ENCODE results near the gene TMEM150B.
A peak's percentile ranks its signal among the peaks of the same experiment; 100 is the strongest.

Gene TMEM150B

GRCh38 chr19:55301459-55302317 is 23.5 kb downstream of the TMEM150B start:
- DNase-seq: peak; percentile 84 to 92
- TF ChIP-seq POLR2A (IDR thresholded peaks at IDR 0.05; ENCODE audit: low read length): no peak
- TF ChIP-seq GATA1 (IDR thresholded peaks at IDR 0.05; ENCODE audit: low read depth, low read length): no peak

- TF ChIP-seq GATA1 (IDR thresholded peaks at IDR 0.05; ENCODE audit: low read depth, low read length) (no peak), POLR2A (IDR thresholded peaks at IDR 0.05; ENCODE audit: low read length) (no peak)
Observed at GRCh38 chr19:55300886-55301458, 24.2 kb downstream of the TMEM150B start.

DNA sequence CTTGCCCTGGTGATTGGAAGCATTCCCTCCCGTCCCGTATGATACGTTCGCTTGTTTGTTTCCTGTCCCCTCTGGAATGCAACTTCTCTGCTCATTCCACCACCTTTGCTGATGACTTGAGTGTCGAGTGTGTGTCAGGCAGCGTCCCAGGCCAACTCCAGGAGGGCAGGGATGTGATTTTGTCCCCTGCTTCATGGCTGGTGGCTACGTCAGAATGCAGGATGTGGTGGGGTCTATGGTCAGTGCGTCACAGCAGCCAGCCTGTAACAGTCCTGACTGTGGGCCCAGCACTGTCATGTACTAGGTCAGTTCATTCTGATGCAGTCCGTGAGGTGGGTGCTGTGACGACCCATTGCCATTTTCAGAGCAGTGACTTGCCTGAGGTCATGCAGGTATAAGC is 25.1 kb downstream of the TMEM150B start:
- TF ChIP-seq GATA1 (IDR thresholded peaks at IDR 0.05; ENCODE audit: low read depth, low read length): no peak
- no peak for TF ChIP-seq POLR2A (IDR thresholded peaks at IDR 0.05; ENCODE audit: low read length)
- no peak for DNase-seq

More at GRCh38 chr19:55300886-55301458, 24.2 kb downstream of the TMEM150B start:
- no peak for DNase-seq

- no peak for DNase-seq
- TF ChIP-seq GATA1 (IDR thresholded peaks at IDR 0.05; ENCODE audit: low read depth, low read length): no peak
- no peak for TF ChIP-seq POLR2A (IDR thresholded peaks at IDR 0.05; ENCODE audit: low read length)
Observed at GRCh38 chr19:55297267-55297666, 27.9 kb downstream of the TMEM150B start.

- no peak for DNase-seq
- TF ChIP-seq POLR2A (IDR thresholded peaks at IDR 0.05; ENCODE audit: low read length) (no peak), GATA1 (IDR thresholded peaks at IDR 0.05; ENCODE audit: low read depth, low read length) (no peak)
Observed at GRCh38 chr19:55289117-55289796, 35.9 kb downstream of the TMEM150B start.

DNA sequence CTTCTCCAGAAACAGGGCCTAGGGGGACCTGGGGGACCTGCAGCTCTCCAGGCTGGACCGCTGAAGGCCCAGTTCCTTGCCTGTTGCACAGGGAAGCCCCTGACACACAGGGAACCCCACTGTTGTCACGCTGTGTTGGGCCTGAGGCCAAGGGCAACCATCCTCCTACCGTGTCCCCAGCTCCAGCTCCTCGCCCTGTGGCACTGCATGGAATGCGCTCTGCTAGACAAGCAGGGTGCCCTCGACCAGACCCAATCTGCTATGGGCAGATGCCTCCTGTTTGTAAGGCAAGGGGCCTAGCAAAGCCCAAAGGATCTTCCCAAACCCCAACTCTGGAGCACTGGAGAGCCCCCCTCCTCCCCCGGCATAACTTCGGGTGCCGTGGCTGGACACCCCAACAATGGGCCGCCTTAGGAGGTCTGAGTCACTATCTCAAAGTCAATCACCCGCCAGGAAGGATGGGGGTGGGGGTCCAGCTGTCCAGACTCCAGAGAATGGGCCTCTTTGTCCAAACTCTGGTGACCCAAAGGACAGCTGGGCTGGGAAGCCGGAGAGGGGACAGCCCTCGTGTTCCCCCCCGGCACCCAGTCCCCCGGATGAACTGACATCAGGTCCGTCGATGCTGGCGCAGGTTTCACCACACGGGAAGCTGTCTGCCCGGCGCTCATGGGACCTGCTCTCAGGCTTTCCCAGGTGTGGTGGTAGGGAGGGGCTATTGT is 37.6 kb downstream of the TMEM150B start:
- no peak for DNase-seq
- TF ChIP-seq GATA1 (IDR thresholded peaks at IDR 0.05; ENCODE audit: low read depth, low read length) (no peak), POLR2A (IDR thresholded peaks at IDR 0.05; ENCODE audit: low read length) (no peak)

GRCh38 chr19:55285229-55285890 is 39.8 kb downstream of the TMEM150B start:
- TF ChIP-seq POLR2A (IDR thresholded peaks at IDR 0.05; ENCODE audit: low read length) (no peak), GATA1 (IDR thresholded peaks at IDR 0.05; ENCODE audit: low read depth, low read length) (no peak)
- no peak for DNase-seq

DNA sequence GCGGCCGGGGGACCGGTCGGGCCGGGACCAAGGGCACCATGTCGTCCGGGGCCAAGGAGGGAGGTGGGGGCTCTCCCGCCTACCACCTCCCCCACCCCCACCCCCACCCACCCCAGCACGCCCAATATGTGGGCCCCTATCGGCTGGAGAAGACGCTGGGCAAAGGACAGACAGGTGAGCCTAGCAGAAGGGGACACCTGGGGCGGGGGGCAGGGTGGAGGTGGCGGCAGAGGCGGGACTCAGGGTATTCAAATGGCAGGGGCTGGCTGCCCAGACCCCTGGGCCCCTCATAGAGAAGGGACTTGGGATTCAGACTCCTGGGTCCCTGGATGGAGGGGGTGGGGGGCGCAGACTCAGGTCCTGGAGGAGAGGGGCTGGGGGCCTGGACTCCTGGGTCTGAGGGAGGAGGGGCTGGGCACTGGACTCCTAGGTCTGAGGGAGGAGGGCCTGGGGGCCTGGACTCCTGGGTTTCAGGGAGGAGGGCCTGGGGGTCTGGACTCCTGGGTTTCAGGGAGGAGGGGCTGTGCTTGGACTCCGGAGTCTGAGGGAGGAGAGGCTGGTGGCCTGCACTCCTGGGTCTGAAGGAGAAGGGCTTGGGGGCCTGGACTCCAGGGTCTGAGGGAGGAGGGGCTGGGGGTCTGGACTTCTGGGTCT is 40.6 kb downstream of the TMEM150B start:
- no peak for DNase-seq
- TF ChIP-seq GATA1 (IDR thresholded peaks at IDR 0.05; ENCODE audit: low read depth, low read length): no peak
- TF ChIP-seq POLR2A (IDR thresholded peaks at IDR 0.05; ENCODE audit: low read length): no peak

DNA sequence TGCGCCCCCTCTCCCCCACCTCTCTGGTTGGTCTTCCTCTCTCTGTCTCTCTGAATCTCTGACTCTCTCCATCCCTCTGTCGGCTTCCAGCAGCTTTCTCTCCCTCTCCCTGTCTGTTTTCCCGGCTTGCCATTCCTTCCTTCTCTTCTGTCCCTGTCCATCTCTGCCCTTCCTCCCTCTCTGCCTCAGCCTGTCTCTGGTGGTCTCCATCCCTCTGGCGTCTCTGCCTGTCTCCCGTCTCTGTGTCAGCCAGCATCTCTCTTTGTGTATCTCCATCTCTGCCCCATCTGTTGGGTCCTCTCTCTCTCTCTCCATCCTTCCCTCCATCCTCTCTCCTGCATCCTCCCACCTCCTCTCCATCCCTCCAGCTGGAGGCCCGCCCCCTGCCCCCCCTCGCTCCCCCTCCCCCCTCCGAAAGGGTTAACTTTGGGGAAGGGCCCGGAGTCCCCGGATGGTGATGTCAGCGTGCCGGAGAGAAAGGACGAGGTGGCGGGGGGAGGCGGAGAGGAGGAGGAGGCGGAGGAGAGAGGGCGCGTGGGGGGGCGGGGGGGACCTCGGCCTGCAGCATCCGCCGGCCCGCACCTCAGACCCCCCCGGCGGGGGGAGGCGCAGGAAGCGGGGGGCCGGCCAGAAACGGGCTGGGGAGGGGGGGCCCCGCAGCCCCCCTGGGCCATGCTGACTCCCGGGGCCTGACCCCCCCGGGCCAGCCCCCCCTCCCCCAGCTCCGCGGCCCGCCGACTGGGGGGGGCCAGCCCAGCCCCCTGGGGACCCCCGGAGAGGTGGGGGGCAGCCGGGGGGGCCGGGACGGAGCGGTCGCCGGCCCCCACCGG is 41.4 kb downstream of the TMEM150B start, which contains the start of gene BRSK1:
TSS of gene BRSK1 (plus strand) at position 450 of the 830 bp plus-strand sequence. CDS start 446 bp downstream, outside the sequence.
- no peak for DNase-seq
- TF ChIP-seq GATA1 (IDR thresholded peaks at IDR 0.05; ENCODE audit: low read depth, low read length): no peak

GRCh38 chr19:55279770-55280643 is 45.1 kb downstream of the TMEM150B start, which contains the start of gene HSPBP1:
HSPBP1 (minus strand) TSS chr19:55280110; CDS start chr19:55279608, 502 bp downstream.
- TF ChIP-seq GATA1 (IDR thresholded peaks at IDR 0.05; ENCODE audit: low read depth, low read length): no peak
- TF ChIP-seq POLR2A (IDR thresholded peaks at IDR 0.05; ENCODE audit: low read length): peak; percentile 43
- DNase-seq: peak; percentile 97

DNA sequence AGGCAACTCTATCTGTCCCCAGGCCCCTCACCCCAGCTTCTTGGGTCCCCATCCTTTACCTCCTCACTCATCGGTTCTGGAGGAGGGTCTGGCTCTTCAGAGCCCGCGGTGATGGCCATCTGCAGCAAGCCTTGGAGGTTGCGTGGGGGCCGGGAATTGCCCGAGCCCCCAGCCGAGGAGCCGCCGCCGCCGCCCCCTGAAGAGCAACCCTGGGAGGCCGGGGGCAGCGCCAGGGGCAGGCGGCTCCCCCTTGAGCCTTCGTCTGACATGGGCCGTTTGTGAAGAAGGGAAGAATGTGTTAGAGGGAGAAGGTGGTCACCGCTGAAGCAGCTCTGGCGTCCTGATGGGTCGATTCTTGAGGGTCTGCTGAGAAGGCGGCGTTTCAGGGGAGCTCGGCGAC is 45.8 kb downstream of the TMEM150B start:
- DNase-seq: no peak
- TF ChIP-seq POLR2A (IDR thresholded peaks at IDR 0.05; ENCODE audit: low read length): no peak
- no peak for TF ChIP-seq GATA1 (IDR thresholded peaks at IDR 0.05; ENCODE audit: low read depth, low read length)
